Fibroblast of skin of back (primary cell): Measurements from ENCODE around the gene TPRG1.

Source experiments
- DNase-seq: peaks from one replicate; pipeline ENCODE4 v3.0.0-alpha.2; 2013

TPRG1 gene

DNA sequence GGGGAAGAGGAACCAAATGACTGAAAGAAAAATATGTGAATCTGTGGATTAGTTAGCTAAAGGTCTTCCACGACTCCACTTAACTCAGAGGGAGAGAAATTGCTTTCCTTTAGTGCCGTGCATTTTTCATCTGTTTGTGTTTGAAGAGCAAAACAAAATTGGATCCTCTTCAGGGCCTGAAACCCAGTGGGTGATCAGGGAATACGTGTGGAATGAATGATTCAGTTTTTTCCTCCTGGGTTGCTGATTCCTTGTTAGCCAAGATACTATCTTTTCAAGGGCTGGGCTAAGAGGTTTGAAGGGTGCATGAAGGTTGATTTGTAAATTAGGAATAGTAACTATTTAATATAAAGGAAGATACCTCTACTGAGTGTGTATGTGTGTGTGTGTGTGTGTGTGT is 61.0 kb downstream of the TPRG1 start:
- DNase-seq = peak; percentile 13

DNA sequence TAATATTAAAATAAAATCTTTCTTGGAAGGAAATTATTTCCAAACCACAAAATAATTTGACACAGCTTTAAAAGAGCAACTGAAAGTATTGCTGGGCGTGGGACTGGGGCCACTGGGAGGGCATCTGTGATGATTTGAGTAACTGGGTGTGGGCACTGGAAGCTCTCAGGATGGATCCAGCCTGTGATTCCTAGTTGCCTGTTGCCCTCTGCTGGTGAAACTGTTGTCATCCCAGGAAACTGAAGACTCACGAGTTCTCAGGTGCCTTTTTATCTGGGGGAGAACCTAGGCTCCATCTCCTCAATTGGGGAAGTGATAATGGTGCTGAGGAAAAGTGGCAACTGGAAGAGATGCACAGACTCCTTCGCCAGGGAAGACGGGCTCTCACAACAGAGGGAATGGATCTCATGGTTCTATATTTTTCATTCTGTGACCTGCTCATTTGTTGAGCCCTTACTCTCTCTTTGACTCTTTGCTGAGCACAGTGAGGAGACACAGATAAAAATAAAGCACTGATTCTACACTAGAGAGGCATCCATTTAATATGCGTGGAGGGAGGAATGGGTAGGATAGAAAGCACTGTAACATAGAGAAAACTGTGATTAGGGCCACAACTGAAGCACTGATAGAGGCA is 61.6 kb downstream of the TPRG1 start:
- peak; percentile 67 for DNase-seq

- no peak for DNase-seq
These were observed 63.4 kb downstream of the TPRG1 start for GRCh38 chr3:189235214-189235613.

GRCh38 chr3:189236352-189236751 is 64.6 kb downstream of the TPRG1 start:
- DNase-seq = no peak

GRCh38 chr3:189237526-189237925 is 65.8 kb downstream of the TPRG1 start:
- DNase-seq = peak; percentile 30

DNA sequence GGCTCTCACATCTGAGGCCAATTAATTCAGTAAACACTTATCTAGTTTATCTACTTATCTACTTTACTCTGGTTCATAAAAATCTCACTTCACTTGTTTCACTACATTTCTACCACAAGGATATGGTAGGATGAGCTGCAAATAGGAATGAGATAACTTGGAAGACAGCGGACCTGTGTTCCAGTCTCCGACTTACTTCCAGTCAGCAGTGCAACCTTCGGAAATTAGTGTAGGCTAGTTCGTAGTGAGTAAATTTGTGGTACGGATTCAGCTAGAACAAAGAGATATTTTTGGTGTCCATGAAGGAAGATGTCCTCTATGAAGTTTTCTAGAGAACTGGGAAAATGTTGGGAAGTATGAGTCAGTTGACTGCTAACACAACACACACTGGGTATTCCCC is 66.3 kb downstream of the TPRG1 start:
- DNase-seq = peak; percentile 18

DNA sequence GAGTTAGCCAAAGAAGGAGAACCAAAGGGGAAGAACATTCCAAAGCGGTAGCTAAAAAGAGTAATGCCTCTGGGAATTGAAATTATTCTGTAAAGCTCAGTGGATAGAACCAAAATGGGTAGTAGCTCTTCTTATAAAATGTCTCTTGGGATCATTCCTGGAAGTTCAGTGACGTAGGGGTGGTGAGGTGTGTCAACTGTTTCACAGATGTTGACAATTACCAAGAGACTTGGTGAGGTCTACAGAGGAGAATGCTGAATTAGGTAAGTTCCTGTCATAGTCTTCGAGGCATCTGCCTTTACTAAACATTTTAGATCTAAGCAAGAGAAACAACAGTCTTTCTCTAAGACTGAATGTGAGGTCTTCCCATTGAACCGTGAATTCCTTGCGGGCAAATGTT is 67.8 kb downstream of the TPRG1 start:
- DNase-seq = no peak

GRCh38 chr3:189249987-189250386 is 78.2 kb downstream of the TPRG1 start:
- no peak for DNase-seq

DNA sequence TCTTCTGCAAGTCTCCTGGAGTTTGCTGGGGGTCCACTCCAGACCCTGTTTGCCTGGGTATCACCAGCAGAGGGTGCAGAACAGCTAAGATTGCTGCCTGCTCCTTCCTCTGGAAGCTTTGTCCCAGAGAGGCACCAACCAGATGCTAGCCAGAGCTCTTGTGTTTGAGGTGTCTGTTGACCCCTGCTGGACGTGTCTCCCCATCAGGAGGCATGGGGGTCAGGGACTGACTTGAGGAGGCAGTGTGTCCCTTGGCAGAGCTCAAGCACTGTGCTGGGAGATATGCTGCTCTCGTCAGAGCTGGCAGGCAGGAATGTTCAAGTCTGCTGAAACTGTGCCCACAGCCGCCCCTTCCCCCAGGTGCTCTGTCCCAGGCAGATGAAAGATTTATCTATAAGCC is 86.5 kb downstream of the TPRG1 start:
- DNase-seq = no peak

- no peak for DNase-seq
These were observed 89.1 kb downstream of the TPRG1 start for GRCh38 chr3:189260556-189261493.

DNA sequence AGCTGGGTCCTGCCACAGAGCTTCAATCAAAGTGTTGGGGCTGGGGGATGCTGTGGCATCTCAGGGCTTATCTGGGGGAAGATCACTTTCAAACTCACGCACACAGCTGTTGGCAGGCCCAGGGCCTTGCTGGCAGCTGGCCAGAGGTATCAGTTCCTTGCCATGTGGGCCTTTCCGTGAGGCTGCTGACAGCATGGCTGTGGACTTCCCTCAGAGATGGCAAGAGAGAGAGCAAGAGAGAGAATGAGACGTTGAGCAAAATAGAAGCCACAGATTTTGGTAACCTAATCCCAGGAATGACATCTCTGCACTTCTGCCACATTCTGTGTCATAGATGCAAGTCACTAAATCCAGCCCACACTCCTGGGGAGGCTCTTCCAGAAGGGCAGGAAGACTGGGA is 91.0 kb downstream of the TPRG1 start:
- peak; percentile 11 for DNase-seq

GRCh38 chr3:189267981-189268613 is 96.3 kb downstream of the TPRG1 start:
- DNase-seq = peak; percentile 44

DNA sequence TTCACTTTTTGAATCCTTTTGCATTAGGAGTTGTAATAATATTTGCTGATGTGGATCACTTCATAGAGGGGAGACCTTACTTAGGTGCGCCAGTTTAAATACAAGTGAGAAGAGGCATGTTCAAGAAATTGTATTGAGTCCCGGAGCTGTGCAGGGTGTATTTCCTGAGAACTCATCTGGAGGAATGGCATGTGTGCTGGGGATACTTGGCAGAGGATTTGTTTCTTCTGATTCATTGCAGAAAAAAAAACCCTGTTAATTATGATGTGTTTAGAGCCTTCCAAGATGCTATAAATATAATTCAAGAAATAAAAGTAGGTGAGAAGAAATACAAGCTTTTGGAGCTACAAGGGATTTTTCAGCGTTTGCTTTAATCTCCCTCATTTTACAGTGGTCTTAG is 97.6 kb downstream of the TPRG1 start:
- DNase-seq = peak; percentile 47

DNA sequence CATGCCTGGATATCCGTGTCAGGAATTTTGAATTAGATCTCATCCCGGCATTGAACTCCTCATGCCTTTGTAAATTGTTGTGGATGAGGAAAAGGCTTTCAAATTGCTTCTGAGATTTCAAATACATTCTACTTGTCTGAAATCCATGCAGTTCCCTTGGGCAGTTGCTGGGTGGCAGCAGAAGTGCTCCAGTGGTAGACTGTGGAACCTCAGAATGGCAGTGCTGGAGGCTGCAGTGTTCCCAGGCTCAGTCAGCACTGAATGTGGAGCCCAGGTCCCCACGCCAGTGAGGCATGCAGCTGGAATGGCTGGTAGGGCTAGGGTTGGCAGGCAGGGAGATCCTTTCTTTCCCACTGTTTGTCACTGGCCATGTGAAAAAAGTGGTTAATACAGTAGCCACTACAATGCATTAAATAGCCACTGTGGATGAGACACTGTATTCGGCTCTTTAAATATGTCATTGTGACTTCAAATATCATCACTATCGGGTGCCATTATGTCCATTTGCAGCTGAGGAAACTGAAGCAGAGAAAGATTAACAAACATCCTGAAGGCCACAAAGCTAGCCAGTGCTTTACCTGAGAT is 98.6 kb downstream of the TPRG1 start:
- peak; percentile 89 for DNase-seq

GRCh38 chr3:189272500-189273119 is 100.8 kb downstream of the TPRG1 start:
- peak; percentile 5 for DNase-seq

DNA sequence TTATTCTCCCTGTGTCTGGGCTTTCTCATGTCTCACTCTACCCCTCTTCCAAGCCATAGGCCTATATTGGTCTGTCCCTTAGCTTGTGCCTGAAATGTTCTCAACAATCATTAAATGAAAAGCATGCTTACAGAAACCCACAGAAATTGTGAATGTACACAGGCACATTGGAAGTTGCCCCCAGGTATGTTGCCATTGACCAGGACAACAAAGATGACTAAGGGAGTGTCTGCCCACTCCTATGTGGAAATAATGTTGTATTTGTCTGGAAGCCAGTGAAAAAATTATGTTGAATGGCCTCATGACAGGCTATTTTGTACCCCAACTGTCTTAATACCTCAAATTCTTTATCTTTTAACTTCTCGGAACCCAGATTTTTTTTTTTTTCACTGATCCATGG is 102.0 kb downstream of the TPRG1 start:
- DNase-seq = no peak

DNA sequence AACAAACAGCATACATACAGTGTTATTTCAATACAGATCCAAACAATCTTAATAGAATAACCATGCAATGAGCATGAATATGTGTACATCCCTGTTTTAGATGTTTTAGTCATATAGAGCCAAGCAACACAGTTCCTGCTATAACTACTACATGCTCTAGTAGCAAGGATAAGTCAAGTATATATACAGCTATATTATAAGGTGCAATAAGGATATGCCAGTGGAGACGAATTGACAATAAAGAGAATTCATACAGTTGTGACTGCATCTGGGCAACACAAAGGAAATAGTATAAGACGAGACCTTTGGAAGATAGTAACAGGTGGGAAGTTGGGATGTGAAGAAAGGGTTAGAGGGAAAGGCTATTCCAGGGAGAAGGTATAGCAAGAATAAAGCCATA is 103.4 kb downstream of the TPRG1 start:
- no peak for DNase-seq

- DNase-seq = no peak
These were observed 104.1 kb downstream of the TPRG1 start for GRCh38 chr3:189275852-189276251.

GRCh38 chr3:189276444-189277219 is 104.9 kb downstream of the TPRG1 start:
- peak; percentile 79 for DNase-seq

GRCh38 chr3:189277711-189278110 is 105.9 kb downstream of the TPRG1 start:
- peak; percentile 40 for DNase-seq

DNA sequence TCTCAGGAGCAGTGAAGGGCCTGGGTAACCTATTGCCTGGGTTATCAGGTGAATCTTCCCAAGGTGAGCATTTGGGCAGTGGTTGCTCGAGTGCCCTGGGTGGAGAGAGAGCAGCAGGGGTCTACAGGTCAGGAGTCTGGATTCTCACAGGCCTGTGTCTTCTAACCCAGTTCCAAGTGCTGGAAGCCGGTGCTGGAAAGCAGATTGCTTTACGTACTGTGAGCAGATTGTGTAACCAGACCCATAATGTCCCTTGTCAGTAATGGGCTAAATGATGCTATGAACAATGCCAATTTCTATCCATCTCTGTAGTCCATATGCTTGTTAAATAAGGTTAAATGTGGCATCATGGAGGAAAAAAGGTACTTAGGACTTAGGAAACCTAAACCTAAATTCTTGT is 106.5 kb downstream of the TPRG1 start:
- no peak for DNase-seq

DNA sequence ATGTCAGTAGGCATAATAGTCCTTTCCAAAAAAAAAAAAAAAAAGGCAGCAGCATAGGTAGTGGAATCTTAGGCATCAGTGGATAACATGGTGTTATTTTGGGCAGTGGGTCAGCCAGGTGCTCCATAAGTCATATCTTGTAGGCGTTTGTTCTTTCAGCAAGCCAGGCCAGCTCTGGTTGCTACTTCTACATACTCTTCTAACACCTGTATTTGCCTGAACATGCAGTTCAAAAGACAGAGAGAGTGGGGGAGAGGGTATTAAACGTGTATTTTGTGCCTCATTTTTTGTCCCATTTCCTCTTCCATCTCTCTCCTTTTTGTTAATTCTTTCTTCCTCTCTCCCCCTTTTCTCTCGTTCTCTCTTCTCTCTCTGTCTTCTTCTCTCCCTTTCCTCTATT is 110.4 kb downstream of the TPRG1 start:
- DNase-seq = no peak
